MM.1S (cell line): ENCODE measurements around the gene UTF1.

ENCODE experiments used
- DNase-seq: peaks from one replicate; pipeline ENCODE4 v3.0.0-alpha.2; 2015
- H2AFZ ChIP-seq: fragments of 300-600 bp; sonication (generic); 2 replicates; pipeline ENCODE4 v1.6.0; 2016; ENCODE audit warnings: antibody characterized with exemption, low read length
- H3F3A ChIP-seq: fragments of 300-600 bp; sonication (generic); 2 replicates; pipeline ENCODE4 v1.6.1; 2016; ENCODE audit warnings: mild to moderate bottlenecking, antibody characterized with exemption, low read length, moderate library complexity, mixed read lengths; ENCODE audit not compliant: insufficient read depth
- H3K27ac ChIP-seq: fragments of 300-600 bp; sonication (generic); 2 replicates; pipeline ENCODE4 v1.5.1; 2016; ENCODE audit warnings: mild to moderate bottlenecking, low read length
- H3K27me3 ChIP-seq: fragments of 300-600 bp; sonication (generic); replicated peaks from 2 replicates; pipeline ENCODE4 v1.6.0; 2016; ENCODE audit warnings: low read length; ENCODE audit not compliant: insufficient read depth
- H3K36me3 ChIP-seq: fragments of 300-600 bp; sonication (generic); replicated peaks from 2 replicates; pipeline ENCODE4 v1.6.1; 2016; ENCODE audit warnings: mild to moderate bottlenecking, low read length, mixed read lengths; ENCODE audit not compliant: insufficient read depth
- H3K4me1 ChIP-seq: fragments of 300-600 bp; sonication (generic); 2 replicates; pipeline ENCODE4 v1.6.1; 2016; ENCODE audit warnings: low read length, mixed read lengths
- H3K4me2 ChIP-seq: fragments of 300-600 bp; sonication (generic); 2 replicates; pipeline ENCODE4 v1.6.0; 2016; ENCODE audit warnings: low read depth, low read length
- H3K4me3 ChIP-seq: fragments of 300-600 bp; sonication (generic); 2 replicates; pipeline ENCODE4 v1.5.1; 2016; ENCODE audit warnings: low read length, mixed read lengths
- H3K79me2 ChIP-seq: fragments of 300-600 bp; sonication (generic); 2 replicates; pipeline ENCODE4 v1.6.1; 2016; ENCODE audit warnings: mixed run types, low read length, mixed read lengths
- H3K9ac ChIP-seq: fragments of 300-600 bp; sonication (generic); 2 replicates; pipeline ENCODE4 v1.6.1; 2016; ENCODE audit warnings: low read length, mixed read lengths
- H3K9me2 ChIP-seq: fragments of 300-600 bp; sonication (generic); replicated peaks from 2 replicates; pipeline ENCODE4 v1.6.1; 2016; ENCODE audit warnings: mild to moderate bottlenecking, low read length, mixed read lengths; ENCODE audit not compliant: insufficient read depth
- H3K9me3 ChIP-seq: fragments of 300-600 bp; sonication (generic); replicated peaks from 2 replicates; pipeline ENCODE4 v1.6.1; 2016; ENCODE audit warnings: mild to moderate bottlenecking, low read length, mixed read lengths; ENCODE audit not compliant: insufficient read depth
- H4K20me1 ChIP-seq: fragments of 300-600 bp; sonication (generic); 2 replicates; pipeline ENCODE4 v1.6.1; 2016; ENCODE audit warnings: mild to moderate bottlenecking, low read length, moderate library complexity, mixed read lengths; ENCODE audit not compliant: insufficient read depth
- EZH2 ChIP-seq: fragments of 300-600 bp; sonication (generic); optimal IDR thresholded peaks from 2 replicates; pipeline ENCODE3; 2017; ENCODE audit warnings: low read depth, mild to moderate bottlenecking, antibody characterized with exemption, low read length, mixed read lengths
- EZH2phosphoT487 ChIP-seq: fragments of 300-600 bp; sonication (generic); IDR thresholded peaks from 2 replicates; pipeline ENCODE4 v1.6.1; 2018; ENCODE audit warnings: antibody characterized with exemption, low read length
- TF ChIP-seq, protein P1 (sequence below): fragments of 300-600 bp; sonication (generic); IDR thresholded peaks from 2 replicates; pipeline ENCODE4 v1.5.1; 2016; ENCODE audit warnings: antibody characterized with exemption, low read length, mixed read lengths

Gene UTF1

GRCh38 chr10:133251388-133252222 is 21.6 kb downstream of the UTF1 start:
- Histone ChIP-seq H3K27ac (no peak overlapping the region), H3F3A (no peaks in the 10 kb centered on the region), H2AFZ (no peak overlapping the region), H3K79me2 (no peaks in the 10 kb centered on the region), H3K9me3 (no peaks in the 10 kb centered on the region), H3K4me3 (no peak overlapping the region), H3K4me1 (no peaks in the 10 kb centered on the region), H3K9ac (no peak overlapping the region), H3K36me3 (no peaks in the 10 kb centered on the region), H3K27me3 (peaks cover 94% of the 10 kb centered on the region), H3K4me2 (no peak overlapping the region), H4K20me1 (no peaks in the 10 kb centered on the region), H3K9me2 (no peaks in the 10 kb centered on the region)
- TF ChIP-seq, protein P1, sequence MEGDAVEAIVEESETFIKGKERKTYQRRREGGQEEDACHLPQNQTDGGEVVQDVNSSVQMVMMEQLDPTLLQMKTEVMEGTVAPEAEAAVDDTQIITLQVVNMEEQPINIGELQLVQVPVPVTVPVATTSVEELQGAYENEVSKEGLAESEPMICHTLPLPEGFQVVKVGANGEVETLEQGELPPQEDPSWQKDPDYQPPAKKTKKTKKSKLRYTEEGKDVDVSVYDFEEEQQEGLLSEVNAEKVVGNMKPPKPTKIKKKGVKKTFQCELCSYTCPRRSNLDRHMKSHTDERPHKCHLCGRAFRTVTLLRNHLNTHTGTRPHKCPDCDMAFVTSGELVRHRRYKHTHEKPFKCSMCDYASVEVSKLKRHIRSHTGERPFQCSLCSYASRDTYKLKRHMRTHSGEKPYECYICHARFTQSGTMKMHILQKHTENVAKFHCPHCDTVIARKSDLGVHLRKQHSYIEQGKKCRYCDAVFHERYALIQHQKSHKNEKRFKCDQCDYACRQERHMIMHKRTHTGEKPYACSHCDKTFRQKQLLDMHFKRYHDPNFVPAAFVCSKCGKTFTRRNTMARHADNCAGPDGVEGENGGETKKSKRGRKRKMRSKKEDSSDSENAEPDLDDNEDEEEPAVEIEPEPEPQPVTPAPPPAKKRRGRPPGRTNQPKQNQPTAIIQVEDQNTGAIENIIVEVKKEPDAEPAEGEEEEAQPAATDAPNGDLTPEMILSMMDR = no peak
- TF ChIP-seq EZH2phosphoT487 (no peak), EZH2 (no peak)
- no peak for DNase-seq

DNA sequence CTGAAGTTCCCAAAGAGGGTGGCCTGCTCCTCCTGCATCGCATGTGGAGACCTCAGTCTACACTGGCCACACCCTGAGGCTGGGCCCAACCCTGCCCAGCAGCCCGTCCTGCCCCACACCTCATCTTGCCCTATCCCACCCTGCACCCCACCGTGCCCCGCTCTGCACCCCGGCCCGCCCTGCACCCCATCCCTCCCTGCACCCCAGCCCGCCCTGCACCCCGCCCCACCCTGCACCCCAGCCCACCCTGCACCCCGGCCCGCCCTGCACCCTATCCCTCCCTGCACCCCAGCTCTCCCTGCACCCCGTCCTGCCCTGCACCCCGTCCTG is 22.2 kb downstream of the UTF1 start:
- H3K9me3 ChIP-seq = no peaks in the 10 kb centered on the region
- H3K27ac ChIP-seq = no peak overlapping the region
- H4K20me1 ChIP-seq = no peaks in the 10 kb centered on the region
- H3K4me2 ChIP-seq = no peak overlapping the region
- TF ChIP-seq, protein P1 = no peak
- TF ChIP-seq EZH2phosphoT487 (no peak), EZH2 (no peak)
- H3K27me3 ChIP-seq = peaks cover 92% of the 10 kb centered on the region
- H3K36me3 ChIP-seq = no peaks in the 10 kb centered on the region
- DNase-seq = no peak
- no peak overlapping the region for H3K9ac ChIP-seq
- no peaks in the 10 kb centered on the region for H3K9me2 ChIP-seq
- no peaks in the 10 kb centered on the region for H3F3A ChIP-seq
- H3K4me1 ChIP-seq = no peaks in the 10 kb centered on the region
- no peak overlapping the region for H2AFZ ChIP-seq
- H3K4me3 ChIP-seq = no peak overlapping the region
- no peaks in the 10 kb centered on the region for H3K79me2 ChIP-seq

GRCh38 chr10:133253361-133253955 is 23.4 kb downstream of the UTF1 start:
- Histone ChIP-seq H3K9me2 (no peaks in the 10 kb centered on the region), H3K36me3 (no peaks in the 10 kb centered on the region), H3K9ac (no peak overlapping the region), H3K79me2 (no peaks in the 10 kb centered on the region), H3K4me1 (no peaks in the 10 kb centered on the region; the same call in 1 of the 2 replicates), H3K4me3 (no peak overlapping the region), H4K20me1 (no peaks in the 10 kb centered on the region), H3K4me2 (no peak overlapping the region), H2AFZ (no peak overlapping the region), H3K27me3 (peaks cover 82% of the 10 kb centered on the region), H3K27ac (no peak overlapping the region), H3F3A (no peaks in the 10 kb centered on the region), H3K9me3 (no peaks in the 10 kb centered on the region)
- TF ChIP-seq EZH2phosphoT487 = no peak
- no peak for TF ChIP-seq EZH2
- TF ChIP-seq, protein P1 = no peak
- DNase-seq = no peak
